Inflammatory macrophage treated with lipopolysaccharide for 1 hour (primary cell): ENCODE results near the gene ILK.
A peak's percentile ranks its signal among the peaks of the same experiment; 100 is the strongest.

Experiments used
- DNase-seq, 2 donors: peaks; one replicate each; pipeline ENCODE4 v3.0.0-alpha.2; 2020 to 2022

Gene ILK

GRCh38 chr11:6607190-6607795 is 3.7 kb downstream of the ILK start:
- DNase-seq, result no peak

GRCh38 chr11:6608011-6608410 is 4.4 kb downstream of the ILK start:
- DNase-seq, result no peak

GRCh38 chr11:6608726-6609501 is 5.3 kb downstream of the ILK start:
- DNase-seq, result no peak

GRCh38 chr11:6609502-6610015 is 6.0 kb downstream of the ILK start:
- DNase-seq, result no peak

GRCh38 chr11:6610591-6610990 is 7.0 kb downstream of the ILK start:
- DNase-seq, result no peak

GRCh38 chr11:6611092-6611962 is 7.8 kb downstream of the ILK start:
- peak in 1 of 2 donors; percentile 13 for DNase-seq

- no peak for DNase-seq
Observed at GRCh38 chr11:6611963-6612212, 8.3 kb downstream of the ILK start.

GRCh38 chr11:6612213-6613041 is 8.9 kb downstream of the ILK start, which contains the start of gene TAF10:
Gene TAF10, minus strand, starts transcription at chr11:6612216. Its CDS starts 27 bp downstream, at chr11:6612189.
- peak; percentile 96 to 98 for DNase-seq

GRCh38 chr11:6613496-6613895 is 9.9 kb downstream of the ILK start:
- DNase-seq, result no peak

- DNase-seq, result no peak
Observed at GRCh38 chr11:6614446-6614845, 10.9 kb downstream of the ILK start.

- no peak for DNase-seq
Observed at GRCh38 chr11:6615046-6615445, 11.5 kb downstream of the ILK start.

- DNase-seq, result no peak
Observed at GRCh38 chr11:6615882-6616585, 12.5 kb downstream of the ILK start.

GRCh38 chr11:6616596-6617250 is 13.1 kb downstream of the ILK start:
- DNase-seq, result no peak

- peak; percentile 77 to 89 for DNase-seq
Observed at GRCh38 chr11:6617315-6617781, 13.8 kb downstream of the ILK start.

GRCh38 chr11:6618117-6619003 is 14.8 kb downstream of the ILK start:
- DNase-seq, result peak; percentile 80 to 87

GRCh38 chr11:6619004-6619745 is 15.6 kb downstream of the ILK start, which contains the start of gene TPP1:
Gene TPP1, minus strand, starts transcription at chr11:6619422. Its CDS starts 22 bp downstream, at chr11:6619400.
- peak; percentile 96 to 98 for DNase-seq

- DNase-seq, result peak; percentile 50 to 58
Observed at GRCh38 chr11:6620636-6621035, 17.1 kb downstream of the ILK start.

GRCh38 chr11:6621711-6622211 is 18.2 kb downstream of the ILK start:
- no peak for DNase-seq
